ENCODE measurements around the gene R3HDM2. TPM values are rescaled to one million over a fixed set of nuclear protein-coding genes. Genes with fewer than 3 reads are reported as not detected.
A peak's percentile ranks its signal among the peaks of the same experiment; 100 is the strongest.
"Not testable (repeated sequence)": the region's sequence is repeated elsewhere in the genome, so short reads cannot be mapped to it uniquely, and the experiment has no call there.

R3HDM2 gene
- total RNA-seq, 1 donor from 2014 or later: 30.2 TPM

- no peak for ATAC-seq
Measured at GRCh38 chr12:57419495-57419894, 11.3 kb downstream of the R3HDM2 start.

DNA sequence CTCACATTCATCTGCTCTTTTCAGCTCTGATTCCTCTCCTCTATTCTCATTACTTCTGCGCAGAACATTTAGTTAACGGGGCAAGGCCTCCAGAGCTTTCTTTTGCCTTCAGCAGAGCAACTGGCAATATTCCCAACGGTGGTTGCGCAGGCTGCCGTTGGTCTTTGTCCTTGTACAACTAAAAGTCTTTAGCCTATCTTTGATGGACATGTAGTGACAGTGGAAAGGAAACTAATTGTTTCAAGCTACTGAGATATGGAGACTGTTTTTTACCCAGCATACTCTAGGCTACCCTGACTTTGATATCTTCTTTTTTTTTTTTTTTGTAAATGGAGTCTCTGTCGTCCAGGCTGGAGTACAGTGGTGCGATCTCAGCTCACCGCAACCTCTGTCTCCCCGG lies 12.6 kb downstream of the R3HDM2 start:
- ATAC-seq: no peak

DNA sequence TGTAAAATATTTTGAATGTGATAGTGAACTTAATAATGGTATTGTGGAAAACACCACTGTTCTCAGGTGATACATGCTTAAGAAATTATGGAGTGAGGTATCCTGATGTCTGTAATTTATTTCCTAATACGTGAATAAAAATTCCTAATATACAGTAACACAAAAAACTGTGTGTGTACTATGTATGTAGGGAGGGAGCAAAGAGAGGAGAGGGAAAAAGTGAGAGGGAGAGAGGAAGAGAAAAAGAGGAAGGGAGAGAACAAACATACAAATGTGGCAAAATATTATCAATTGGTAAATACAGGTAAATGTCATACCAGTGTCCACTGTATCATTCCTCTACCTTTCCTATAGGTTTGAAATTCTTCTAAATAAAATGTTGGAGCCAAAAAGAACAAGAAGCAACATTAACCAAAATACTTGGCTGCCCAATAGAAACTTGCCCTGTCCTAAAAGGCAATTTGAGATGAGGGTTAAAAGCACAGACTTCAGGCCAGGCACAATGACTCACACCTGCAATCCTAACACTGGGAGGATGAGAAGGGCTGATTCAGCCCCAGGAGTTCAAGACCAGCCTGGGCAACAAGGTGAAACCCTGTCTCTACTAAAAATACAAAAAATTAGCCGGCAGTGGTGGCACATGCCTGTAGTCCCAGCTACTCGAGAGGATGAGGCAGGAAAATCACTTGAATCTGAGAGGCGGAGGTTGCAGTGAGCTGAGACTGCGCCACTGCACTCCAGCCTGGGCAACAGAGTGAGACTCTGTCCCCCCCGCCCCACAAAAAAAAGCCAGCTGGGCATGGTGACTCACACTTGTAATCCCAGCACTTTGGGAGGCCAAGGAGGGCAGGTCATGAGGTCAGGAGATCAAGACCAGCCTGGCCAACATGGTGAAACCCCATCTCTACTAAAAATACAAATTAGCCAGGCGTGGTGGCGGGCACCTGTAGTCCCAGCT lies 14.5 kb downstream of the R3HDM2 start:
- no peak for ATAC-seq

DNA sequence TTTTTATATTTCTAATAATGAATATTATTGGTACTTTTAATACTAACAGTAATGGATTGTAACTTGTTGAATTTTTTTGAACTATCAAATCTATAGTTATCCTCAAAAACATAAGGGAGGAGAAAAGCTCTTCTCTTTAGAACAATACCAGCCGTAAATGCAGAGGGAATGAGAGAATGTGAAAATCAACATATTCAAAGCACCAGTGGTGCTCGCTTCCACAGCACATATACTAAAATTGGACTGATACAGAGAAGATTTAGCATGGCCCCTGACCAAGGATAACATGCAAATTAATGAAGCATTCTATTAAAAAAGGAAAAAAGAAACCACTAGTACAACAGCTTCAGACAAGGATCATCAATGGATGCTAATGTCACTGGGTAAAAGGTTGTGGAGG lies 15.8 kb downstream of the R3HDM2 start:
- no peak for ATAC-seq

DNA sequence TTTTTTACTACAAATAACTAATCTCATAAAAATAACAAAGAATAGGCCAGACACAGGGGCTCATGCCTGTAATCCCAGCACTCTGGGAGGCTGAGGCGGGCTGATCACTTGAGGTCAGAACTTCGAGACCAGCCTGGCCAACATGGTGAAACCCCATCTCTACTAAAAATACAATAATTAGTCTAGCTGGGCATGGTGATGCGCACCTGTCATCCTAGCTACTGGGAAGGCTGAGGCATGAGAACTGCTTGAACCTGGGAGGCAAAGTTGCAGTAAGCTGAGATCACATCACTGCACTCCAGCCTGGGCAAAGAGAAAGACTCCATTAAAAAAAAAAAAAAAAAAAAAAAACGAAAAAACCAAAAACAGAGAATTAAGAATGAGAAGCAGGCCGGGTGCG lies 16.7 kb downstream of the R3HDM2 start:
- ATAC-seq: not testable (repeated sequence)

GRCh38 chr12:57410534-57410933 lies 20.3 kb downstream of the R3HDM2 start:
- no peak for ATAC-seq

- no peak for ATAC-seq
Measured at GRCh38 chr12:57404966-57405640, 25.7 kb downstream of the R3HDM2 start.

DNA sequence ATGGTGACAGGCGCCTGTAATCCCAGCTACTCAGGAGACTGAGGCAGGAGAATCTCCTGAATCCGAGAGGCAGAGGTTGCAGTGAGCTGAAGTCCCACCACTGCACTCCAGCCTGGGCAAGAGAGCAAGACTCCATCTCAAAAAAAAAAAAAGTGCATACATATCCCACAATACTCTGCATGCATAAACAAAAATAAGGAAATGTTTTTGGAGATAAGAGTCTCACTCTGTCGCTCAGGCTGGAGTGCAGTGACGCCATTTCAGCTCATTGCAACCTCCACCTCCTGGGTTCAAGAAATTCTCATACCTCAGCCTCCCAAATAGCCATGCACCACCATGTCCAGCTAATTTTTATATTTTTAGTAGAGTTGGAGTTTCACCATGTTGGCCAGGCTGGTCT lies 28.7 kb downstream of the R3HDM2 start:
- not testable (repeated sequence) for ATAC-seq

GRCh38 chr12:57401165-57401564 lies 29.7 kb downstream of the R3HDM2 start:
- ATAC-seq: no peak

- not testable (repeated sequence) for ATAC-seq
Measured at GRCh38 chr12:57399718-57400463, 31.0 kb downstream of the R3HDM2 start.

DNA sequence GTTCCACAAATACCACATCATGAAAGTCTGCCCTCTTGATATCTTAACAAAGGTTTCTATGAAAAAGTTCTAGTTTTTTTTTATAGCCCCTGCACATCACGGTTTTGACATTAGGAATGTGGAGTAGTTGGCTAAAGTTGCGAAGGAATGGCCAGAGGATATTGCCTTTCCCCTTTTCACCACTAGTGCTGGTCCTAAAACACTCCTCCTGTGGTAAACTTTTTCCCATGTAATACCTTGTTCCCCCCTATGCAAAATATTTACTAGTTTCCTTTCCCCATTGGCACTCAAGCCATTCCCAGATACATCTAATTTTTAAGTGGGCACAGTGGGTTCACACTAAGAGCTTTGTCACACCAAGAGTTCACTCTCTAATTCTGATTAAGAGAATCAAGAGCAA lies 33.4 kb downstream of the R3HDM2 start:
- ATAC-seq: no peak

GRCh38 chr12:57395121-57395520 lies 35.7 kb downstream of the R3HDM2 start:
- ATAC-seq: no peak

DNA sequence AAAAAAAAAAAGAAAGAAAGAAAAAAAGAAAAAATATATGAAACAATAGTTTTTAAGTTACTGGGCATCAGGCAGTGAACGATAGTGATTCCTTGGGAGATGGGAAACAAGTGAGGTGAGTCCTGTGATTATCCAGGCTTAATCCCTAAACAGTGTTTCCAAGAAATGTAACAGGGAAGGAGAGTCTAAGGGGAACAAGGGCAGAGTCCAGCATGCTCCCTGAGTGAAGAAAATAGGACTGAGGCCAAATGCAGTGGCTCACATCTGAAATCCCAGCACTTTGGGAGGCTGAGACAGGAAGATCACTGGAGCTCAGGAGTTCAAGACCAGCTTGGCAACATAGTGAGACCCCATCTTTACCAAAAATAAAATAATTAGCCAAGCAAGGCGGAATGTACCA lies 40.7 kb downstream of the R3HDM2 start:
- no peak for ATAC-seq

GRCh38 chr12:57389033-57389432 lies 41.8 kb downstream of the R3HDM2 start:
- peak; percentile 74 for ATAC-seq

- no peak for ATAC-seq
Measured at GRCh38 chr12:57388425-57388824, 42.4 kb downstream of the R3HDM2 start.

- ATAC-seq: no peak
Measured at GRCh38 chr12:57386187-57386720, 44.6 kb downstream of the R3HDM2 start.

- no peak for ATAC-seq
Measured at GRCh38 chr12:57385586-57385985, 45.3 kb downstream of the R3HDM2 start.

- no peak for ATAC-seq
Measured at GRCh38 chr12:57384478-57384877, 46.4 kb downstream of the R3HDM2 start.

GRCh38 chr12:57381693-57382220 lies 49.1 kb downstream of the R3HDM2 start:
- no peak for ATAC-seq

DNA sequence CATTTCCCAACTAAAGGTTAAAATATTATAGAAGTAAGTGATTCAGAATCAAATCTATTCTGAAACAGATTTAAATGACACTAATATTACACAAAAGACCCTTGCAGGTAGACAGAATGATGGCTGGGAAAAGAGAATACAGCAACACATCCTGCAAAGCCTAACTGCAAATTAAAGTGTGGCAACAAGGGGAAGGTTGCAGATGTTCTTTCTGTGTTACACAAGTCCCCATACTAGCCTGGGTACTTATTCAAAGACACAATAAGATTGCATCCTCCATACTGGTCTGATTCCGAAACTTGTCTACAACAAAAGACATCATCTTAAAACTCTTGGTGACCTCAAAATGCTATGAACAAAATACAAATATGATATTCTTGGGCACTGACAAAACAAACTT lies 50.5 kb downstream of the R3HDM2 start:
- ATAC-seq: no peak

DNA sequence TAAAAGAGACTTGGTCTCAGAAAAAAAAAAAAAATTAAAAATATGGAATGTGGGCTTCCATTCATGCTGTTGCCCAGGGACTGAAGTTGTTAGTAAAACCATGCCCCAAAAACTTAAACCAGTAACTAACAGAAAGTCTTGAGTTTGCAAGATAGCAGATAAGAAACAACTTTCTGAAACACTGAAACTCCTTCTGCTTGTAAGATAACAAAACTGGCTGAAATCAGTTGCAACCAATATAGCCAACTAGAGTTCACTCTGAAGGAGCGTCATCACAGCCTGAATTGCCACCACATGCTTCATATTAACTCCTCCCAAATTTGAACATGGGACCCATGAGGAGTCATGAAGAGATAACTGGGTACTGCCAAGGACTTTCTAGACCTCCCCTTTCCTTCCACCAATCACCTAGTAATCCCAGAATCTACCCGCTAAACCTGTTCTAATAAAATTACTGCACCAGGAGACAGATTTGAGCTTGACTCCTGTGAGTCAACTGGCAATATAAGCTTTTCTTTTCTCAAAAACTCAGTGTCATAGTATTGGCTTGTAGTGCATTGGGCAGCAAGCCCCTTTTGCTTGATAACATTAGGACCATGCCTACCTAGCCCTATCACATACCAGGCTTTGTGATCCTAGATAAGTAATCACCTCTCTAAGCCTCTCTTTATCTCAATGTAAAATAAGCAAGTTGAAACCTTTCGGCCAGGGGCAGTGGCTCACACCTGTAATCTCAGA lies 53.6 kb downstream of the R3HDM2 start:
- peak; percentile 98 for ATAC-seq

GRCh38 chr12:57372233-57372632 lies 58.6 kb downstream of the R3HDM2 start:
- ATAC-seq: no peak
